Prostate gland (tissue), 2 donors: ENCODE results near the gene KIF17. TPM values are rescaled to one million over a fixed set of nuclear protein-coding genes. Genes with fewer than 3 reads are reported as not detected.

Experiments used
- DNase-seq: peaks from one replicate; pipeline ENCODE4 v3.0.0-alpha.2; 2019; ENCODE audit warnings: low spot score
- H3K27ac ChIP-seq, 2 donors: fragments of 200-600 bp; sonication (generic); 2 replicates each; pipeline ENCODE4 v1.5.1; 2017 to 2019
- H3K27me3 ChIP-seq: fragments of 200-600 bp; sonication (generic); replicated peaks from 2 replicates; pipeline ENCODE4 v1.5.1; 2019; ENCODE audit not compliant: insufficient read depth
- H3K36me3 ChIP-seq, 2 donors: fragments of 200-600 bp; sonication (generic); 1 replicate in 1 of 2; 2 replicates in 1 of 2; pipeline versions ENCODE4 v1.5.1 to v1.8.1; 2017 to 2019
- H3K4me1 ChIP-seq: fragments of 200-600 bp; sonication (generic); replicated peaks from 2 replicates; pipeline ENCODE4 v1.5.1; 2019
- H3K4me3 ChIP-seq, 2 donors: fragments of 200-600 bp; sonication (generic); 2 replicates each; pipeline ENCODE4 v1.5.1; 2017 to 2019
- H3K9me3 ChIP-seq: fragments of 200-600 bp; sonication (generic); 2 replicates; pipeline ENCODE4 v1.5.1; 2017
- POLR2A ChIP-seq: fragments of 450-650 bp; IDR thresholded peaks from one replicate; pipeline ENCODE4 v1.6.1; 2016; ENCODE audit warnings: antibody characterized with exemption, mild to moderate bottlenecking
- POLR2AphosphoS5 ChIP-seq: sonication (generic); formaldehyde crosslinking; IDR thresholded peaks from one replicate; pipeline ENCODE4 v1.6.1; 2017; ENCODE audit warnings: antibody characterized with exemption
- WGBS: methylation state at CpG from one replicate; pipeline ENCODE4 v1.1.5; 2018; 5-methylcytosine and 5-hydroxymethylcytosine counted together
- intact Hi-C: fragments of 100-400 bp; cut with DNase I; formaldehyde crosslinking; loops from one replicate; pipeline ENCODE4 v1.14.2; 2022
- total RNA-seq, 2 donors: library from RNA; depleted of rRNA; stranded (reverse); fragments of >200 nt; gene quantifications; one replicate each; pipeline ENCODE4 v1.1.0, GENCODE V29; 2016
- TF ChIP-seq, protein P1 (sequence below), 4 experiments: fragments of 200-600 bp in 2 of 4; fragments of 450-650 bp in 2 of 4; sonication (generic) in 2 of 4; IDR thresholded peaks; 1 replicate in 3 of 4; 2 replicates in 1 of 4; pipeline ENCODE4 v1.5.1; 2016 to 2019; ENCODE audit warnings: antibody characterized with exemption in 4 of 4, mild to moderate bottlenecking in 2 of 4, moderate library complexity in 2 of 4

The KIF17 gene
- total RNA-seq, 2 donors from 2014 or later = 1.6 to 12.6 TPM

DNA sequence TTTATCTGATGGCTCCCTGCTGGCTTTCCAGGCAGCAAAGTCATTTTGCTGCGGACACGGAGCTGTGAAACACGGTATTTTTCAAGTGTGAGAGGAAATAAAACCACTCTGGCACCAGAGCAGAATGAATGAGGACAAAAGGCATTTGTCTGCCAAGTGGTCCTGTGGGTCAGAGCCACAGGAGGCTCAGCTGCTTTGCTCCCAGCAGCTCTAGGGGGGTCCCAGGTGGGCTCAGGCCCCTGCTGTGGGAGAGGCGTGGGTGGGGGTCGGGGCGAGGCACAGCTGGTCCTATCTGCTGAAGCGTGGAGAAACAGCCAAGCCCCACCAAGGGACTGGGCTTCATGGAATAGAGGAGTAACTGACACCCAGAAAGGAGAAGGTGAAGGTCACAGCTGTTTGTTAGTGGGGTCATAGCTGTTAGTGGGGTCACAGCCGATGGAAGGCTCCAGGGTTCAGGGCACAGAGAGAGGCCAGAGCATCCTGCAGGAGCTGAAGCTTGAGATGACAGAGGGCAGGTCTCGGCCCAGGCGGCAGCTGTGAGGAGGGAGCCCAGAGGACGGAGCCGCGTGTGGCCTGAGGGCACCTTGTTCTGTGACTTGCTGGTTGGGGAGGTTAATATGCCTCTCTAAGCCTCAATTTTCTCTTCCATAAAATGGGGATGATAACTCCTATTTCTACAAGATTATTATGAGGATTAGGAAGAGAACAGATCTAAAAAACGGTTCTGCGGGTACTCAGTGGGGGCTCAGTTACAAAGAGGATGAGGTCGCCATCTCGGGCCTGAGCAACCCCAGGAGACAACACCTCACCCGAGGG, 7.1 kb downstream of the KIF17 start:
- H3K27me3 ChIP-seq = no peaks in the 10 kb centered on the region
- TF ChIP-seq POLR2A = no peak
- TF ChIP-seq, protein P1, sequence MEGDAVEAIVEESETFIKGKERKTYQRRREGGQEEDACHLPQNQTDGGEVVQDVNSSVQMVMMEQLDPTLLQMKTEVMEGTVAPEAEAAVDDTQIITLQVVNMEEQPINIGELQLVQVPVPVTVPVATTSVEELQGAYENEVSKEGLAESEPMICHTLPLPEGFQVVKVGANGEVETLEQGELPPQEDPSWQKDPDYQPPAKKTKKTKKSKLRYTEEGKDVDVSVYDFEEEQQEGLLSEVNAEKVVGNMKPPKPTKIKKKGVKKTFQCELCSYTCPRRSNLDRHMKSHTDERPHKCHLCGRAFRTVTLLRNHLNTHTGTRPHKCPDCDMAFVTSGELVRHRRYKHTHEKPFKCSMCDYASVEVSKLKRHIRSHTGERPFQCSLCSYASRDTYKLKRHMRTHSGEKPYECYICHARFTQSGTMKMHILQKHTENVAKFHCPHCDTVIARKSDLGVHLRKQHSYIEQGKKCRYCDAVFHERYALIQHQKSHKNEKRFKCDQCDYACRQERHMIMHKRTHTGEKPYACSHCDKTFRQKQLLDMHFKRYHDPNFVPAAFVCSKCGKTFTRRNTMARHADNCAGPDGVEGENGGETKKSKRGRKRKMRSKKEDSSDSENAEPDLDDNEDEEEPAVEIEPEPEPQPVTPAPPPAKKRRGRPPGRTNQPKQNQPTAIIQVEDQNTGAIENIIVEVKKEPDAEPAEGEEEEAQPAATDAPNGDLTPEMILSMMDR (IDR thresholded peaks at IDR 0.05) = no peak
- no peak for TF ChIP-seq POLR2AphosphoS5
- H3K36me3 ChIP-seq = no peaks in the 10 kb centered on the region
- DNase-seq = no peak
- 64% methylated on average over 18 of the region's 18 CpGs for WGBS
- no peak overlapping the region for H3K27ac ChIP-seq
- no peaks in the 10 kb centered on the region for H3K4me1 ChIP-seq
- intact Hi-C loops = no loop called here
- no peaks in the 10 kb centered on the region for H3K9me3 ChIP-seq
- no peak overlapping the region for H3K4me3 ChIP-seq

DNA sequence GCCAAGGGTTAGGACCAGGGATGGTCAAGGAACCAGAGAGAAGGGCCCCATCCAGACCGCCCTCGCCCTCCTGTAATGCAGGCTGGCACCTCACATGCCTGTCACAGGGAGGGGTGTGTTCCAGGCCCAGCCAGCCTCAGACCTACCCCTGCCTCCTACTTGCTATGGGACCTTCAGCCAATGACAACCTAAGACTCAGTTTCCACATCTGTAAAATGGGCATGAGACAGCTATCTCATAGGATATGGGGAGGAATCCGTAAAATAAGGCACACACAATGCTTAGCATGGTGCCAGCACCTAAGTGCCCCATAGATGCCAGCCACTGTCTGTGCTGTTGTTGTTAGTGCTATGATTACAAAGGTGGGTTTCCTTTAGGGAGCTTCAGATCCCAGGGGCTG, 7.9 kb downstream of the KIF17 start:
- Histone ChIP-seq H3K27me3 (no peaks in the 10 kb centered on the region), H3K36me3 (no peaks in the 10 kb centered on the region), H3K27ac (no peak overlapping the region), H3K4me1 (no peaks in the 10 kb centered on the region), H3K4me3 (no peak overlapping the region), H3K9me3 (no peaks in the 10 kb centered on the region)
- intact Hi-C loops = no loop called here
- no peak for DNase-seq
- 93% methylated on average over 3 of the region's 3 CpGs for WGBS
- TF ChIP-seq POLR2A (no peak), POLR2AphosphoS5 (no peak)
- TF ChIP-seq, protein P1 (IDR thresholded peaks at IDR 0.05) = no peak

- TF ChIP-seq POLR2AphosphoS5 (no peak), POLR2A (no peak)
- TF ChIP-seq, protein P1 (IDR thresholded peaks at IDR 0.05) = no peak
- Histone ChIP-seq H3K36me3 (no peaks in the 10 kb centered on the region), H3K9me3 (no peaks in the 10 kb centered on the region), H3K27me3 (no peaks in the 10 kb centered on the region), H3K27ac (no peak overlapping the region), H3K4me1 (no peaks in the 10 kb centered on the region), H3K4me3 (no peak overlapping the region)
- no peak for DNase-seq
- WGBS = 83% methylated on average over 5 of the region's 5 CpGs
- intact Hi-C loops = no loop called here
These were observed 8.9 kb downstream of the KIF17 start for GRCh38 chr1:20708891-20709290.

- WGBS = 82% methylated on average over 6 of the region's 6 CpGs
- intact Hi-C loops = no loop called here
These were observed 9.8 kb downstream of the KIF17 start for GRCh38 chr1:20708057-20708456.

More at GRCh38 chr1:20708057-20708456, 9.8 kb downstream of the KIF17 start:
- H3K9me3 ChIP-seq = no peaks in the 10 kb centered on the region
- H3K36me3 ChIP-seq = no peaks in the 10 kb centered on the region
- H3K4me1 ChIP-seq = no peaks in the 10 kb centered on the region
- no peak overlapping the region for H3K4me3 ChIP-seq
- H3K27ac ChIP-seq = no peak overlapping the region
- DNase-seq = no peak
- TF ChIP-seq, protein P1 (IDR thresholded peaks at IDR 0.05) = no peak
- no peak for TF ChIP-seq POLR2A
- TF ChIP-seq POLR2AphosphoS5 = no peak
- H3K27me3 ChIP-seq = no peaks in the 10 kb centered on the region
